Astrocyte of the spinal cord (primary cell): ENCODE data around the gene ATXN1L.

Source experiments
- DNase-seq: peaks from one replicate; pipeline ENCODE4 v3.0.0; 2011; ENCODE audit warnings: low read depth, low spot score
- H3K4me3 ChIP-seq: 2 replicates; pipeline ENCODE4 v1.5.1; 2011; ENCODE audit warnings: low read depth, mild to moderate bottlenecking, low read length, moderate library complexity
- in situ Hi-C: cut with HindIII; loops from 2 replicates; pipeline ENCODE4 v1.10.0; 2017; ENCODE audit warnings: low sequenced_read_pairs
- TF ChIP-seq, protein P1 (sequence below): IDR thresholded peaks from 2 replicates; pipeline ENCODE4 v1.5.1; 2012; ENCODE audit warnings: low read depth, mild to moderate bottlenecking, low read length, inconsistent platforms

The ATXN1L gene

DNA sequence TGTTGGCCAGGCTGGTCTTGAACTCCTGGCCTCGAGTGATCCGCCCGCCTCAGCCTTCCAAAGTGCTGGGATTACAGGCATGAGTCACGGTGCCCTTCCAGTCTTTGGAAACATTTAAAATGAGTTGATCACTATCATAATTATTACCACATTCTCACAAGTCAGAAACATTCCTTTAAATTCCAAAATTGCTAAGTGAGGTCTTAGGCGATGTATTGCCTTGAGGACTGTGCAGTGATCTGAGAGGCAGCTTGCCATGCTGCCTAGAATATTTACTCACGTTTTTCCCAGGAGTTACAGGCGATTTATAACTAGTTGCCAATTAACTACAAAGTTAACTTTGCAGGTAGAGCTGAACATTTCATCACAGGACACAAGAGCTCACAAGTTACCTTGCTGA lies 5.7 kb upstream of the ATXN1L start:
- TF ChIP-seq, protein P1, sequence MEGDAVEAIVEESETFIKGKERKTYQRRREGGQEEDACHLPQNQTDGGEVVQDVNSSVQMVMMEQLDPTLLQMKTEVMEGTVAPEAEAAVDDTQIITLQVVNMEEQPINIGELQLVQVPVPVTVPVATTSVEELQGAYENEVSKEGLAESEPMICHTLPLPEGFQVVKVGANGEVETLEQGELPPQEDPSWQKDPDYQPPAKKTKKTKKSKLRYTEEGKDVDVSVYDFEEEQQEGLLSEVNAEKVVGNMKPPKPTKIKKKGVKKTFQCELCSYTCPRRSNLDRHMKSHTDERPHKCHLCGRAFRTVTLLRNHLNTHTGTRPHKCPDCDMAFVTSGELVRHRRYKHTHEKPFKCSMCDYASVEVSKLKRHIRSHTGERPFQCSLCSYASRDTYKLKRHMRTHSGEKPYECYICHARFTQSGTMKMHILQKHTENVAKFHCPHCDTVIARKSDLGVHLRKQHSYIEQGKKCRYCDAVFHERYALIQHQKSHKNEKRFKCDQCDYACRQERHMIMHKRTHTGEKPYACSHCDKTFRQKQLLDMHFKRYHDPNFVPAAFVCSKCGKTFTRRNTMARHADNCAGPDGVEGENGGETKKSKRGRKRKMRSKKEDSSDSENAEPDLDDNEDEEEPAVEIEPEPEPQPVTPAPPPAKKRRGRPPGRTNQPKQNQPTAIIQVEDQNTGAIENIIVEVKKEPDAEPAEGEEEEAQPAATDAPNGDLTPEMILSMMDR, result no peak
- no peak overlapping the region for H3K4me3 ChIP-seq
- in situ Hi-C loops, result no loop called here
- DNase-seq, result no peak

DNA sequence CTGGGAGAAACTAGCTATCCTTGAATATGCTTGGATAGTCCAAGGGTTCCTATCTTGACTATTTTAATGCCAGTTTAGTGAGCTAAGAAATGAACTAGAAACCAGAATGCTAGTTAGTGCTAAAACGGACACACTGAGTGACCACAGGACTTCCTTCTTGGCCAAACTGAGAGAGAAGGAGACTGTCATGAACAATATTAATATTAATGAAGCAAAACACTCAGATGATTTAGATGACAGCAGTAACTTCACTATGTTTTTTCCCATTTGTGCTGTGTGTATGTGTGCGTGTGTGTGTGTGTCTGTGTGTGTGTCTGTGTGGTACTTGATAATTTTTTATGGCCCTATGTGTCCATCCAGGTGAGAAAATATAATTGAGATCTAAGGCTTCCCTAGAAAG lies 2.2 kb upstream of the ATXN1L start:
- in situ Hi-C loops, result no loop called here
- DNase-seq, result no peak
- no peak overlapping the region for H3K4me3 ChIP-seq
- TF ChIP-seq, protein P1, result no peak

DNA sequence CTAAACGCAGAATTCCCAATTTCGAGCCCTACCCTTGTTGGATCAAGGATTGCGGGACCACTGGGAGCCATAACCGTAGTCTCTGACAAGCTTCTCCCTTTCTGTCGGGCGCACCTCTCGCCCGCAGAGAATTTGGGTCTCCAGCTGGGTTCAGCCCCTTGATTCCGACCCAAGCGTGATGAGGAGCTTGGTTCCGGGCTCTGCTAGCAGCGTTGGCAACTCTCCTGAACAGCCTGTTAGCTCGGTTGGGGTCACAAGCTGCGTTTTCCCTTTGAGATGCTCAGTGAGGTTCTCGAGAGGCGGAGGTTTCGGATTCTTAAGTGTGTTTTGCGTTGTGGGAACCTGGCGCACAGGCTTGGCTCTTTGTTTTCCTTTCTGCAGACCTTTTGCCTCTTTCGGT lies 655 bp downstream of the ATXN1L start:
- in situ Hi-C loops, result no loop called here
- peak; percentile 2 for DNase-seq
- H3K4me3 ChIP-seq, result peak overlapping the region; percentile 99
- TF ChIP-seq, protein P1, result no peak

DNA sequence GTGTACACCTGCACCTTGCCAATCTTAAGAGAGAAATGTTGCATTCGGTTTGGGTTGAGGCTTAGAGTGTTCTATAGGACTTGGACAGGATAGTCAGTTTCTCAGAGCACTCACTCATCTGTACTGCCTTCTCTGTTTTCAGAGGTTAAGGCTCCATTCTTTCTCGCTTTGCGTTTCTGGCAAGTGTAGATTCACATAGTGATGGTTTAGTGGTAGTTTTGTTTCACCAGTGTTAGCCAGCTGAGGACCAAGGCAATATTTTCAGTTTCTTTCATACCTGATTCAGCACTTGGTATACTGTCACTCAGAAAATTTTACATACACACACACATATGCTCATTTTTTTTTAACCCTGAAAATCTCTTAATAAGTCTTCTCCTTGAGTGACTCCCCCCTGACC lies 1.3 kb downstream of the ATXN1L start:
- DNase-seq, result no peak
- TF ChIP-seq, protein P1, result no peak
- in situ Hi-C loops, result no loop called here
- peak overlapping the region; percentile 99 for H3K4me3 ChIP-seq

DNA sequence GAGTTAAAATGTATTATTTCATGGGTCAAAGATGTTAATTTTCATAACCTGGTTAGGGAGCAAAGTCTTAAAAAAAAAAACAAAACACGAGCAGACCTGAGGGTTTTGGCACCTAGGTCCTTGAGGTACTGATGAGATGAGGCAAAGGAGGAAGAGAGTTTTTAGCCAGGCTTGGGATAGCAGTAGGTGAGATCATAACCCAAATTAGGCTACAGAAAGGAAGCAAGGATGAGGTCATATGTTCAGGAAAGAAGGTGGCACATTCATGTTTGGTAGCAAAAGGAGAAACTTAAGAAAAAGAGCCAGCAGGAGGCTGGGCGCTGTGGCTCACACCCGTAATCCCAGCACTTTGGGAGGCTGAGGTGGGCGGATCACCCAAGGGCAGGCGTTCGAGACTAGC lies 2.8 kb downstream of the ATXN1L start:
- H3K4me3 ChIP-seq, result no peak overlapping the region
- DNase-seq, result no peak
- TF ChIP-seq, protein P1, result no peak
- in situ Hi-C loops, result no loop called here

DNA sequence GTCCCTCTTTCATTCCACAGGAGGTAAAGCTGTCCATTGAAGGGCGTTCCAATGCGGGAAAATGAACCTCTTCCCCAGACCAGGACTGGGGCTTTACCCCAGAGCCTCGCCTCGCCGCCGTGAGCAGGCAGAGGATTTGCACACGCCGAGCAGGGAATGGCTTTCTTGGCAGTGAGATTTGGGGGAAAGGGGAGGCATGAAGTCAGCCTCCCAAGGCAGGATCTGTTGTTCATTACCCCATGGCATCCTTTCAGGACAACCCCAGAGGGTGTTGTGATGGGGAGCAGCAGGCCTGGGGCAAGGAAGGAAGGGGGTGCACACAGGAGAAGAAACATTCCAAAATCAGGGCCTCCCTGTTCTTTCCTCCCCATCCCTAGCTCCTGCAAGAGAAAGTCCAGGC lies 6.0 kb downstream of the ATXN1L start:
- in situ Hi-C loops, result no loop called here
- H3K4me3 ChIP-seq, result no peak overlapping the region
- TF ChIP-seq, protein P1, result no peak
- no peak for DNase-seq

DNA sequence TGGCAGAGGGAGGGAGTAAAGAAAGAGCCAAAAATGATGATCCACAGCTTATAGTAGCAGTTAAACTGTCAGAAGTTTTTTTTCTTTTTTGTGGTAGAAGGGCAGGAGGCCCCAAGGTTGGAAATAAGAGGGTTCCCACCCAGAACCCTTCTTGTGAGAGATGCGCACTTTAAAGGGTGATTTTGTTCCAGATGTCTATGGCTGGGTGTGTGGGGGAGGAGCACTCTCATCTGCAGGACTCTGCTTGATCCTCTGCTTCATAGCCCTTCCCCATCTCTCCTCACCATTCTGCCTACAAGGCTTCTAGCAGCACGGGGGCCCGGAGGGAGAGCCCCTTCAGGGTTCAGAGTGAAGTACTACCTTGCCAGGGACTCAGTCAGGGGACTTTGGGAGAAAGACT lies 6.4 kb downstream of the ATXN1L start:
- TF ChIP-seq, protein P1, result no peak
- no peak for DNase-seq
- no peak overlapping the region for H3K4me3 ChIP-seq
- in situ Hi-C loops, result no loop called here
